Measurements from ENCODE around the gene CNPY4.

DNA sequence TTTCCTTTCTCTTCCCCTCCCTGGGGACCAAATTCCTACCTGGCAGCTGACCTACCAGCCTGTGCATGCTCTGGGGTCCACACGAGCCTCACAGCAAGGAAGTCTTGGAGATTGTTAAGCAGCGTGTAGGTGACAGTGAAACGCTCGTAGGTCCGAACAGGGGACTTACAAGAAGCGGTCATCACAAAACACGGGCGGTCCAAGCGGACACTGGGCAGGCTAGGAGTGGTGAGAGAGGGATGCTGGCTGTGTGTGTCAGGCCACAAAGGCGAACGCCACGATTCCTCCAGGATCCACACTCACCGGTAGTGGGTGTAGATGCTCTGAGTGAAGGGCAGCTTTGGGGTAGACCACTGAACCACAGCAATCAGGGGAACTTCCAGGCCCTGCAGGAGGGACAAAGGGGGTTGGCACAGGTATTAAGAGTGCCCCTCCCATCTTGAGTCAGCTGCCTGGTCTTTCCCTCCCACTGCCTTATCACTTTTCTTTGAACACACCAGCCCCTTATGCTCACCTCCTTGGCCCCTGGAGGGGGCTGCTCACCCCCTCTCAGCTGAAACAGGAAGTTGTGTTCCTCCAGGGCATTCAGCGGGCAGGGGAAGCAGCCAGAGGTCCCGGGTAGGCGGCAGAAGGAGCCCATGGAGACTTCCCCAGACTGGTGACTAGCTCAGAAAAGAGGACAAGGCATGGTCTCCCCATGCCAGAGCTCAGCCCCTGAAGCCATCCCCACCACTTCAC lies 37.1 kb downstream of the CNPY4 start:
- TF ChIP-seq CTCF (IDR thresholded peaks at IDR 0.05; ENCODE audit: borderline replicate concordance, extremely low read depth, low read length, poor library complexity, severe bottlenecking): no peak
- TF ChIP-seq EZH2 (IDR thresholded peaks at IDR 0.05; ENCODE audit: borderline replicate concordance, low read depth, low read length, severe bottlenecking): no peak

All from DND-41 (cell line).